Measurements from ENCODE around the gene BRSK2. TPM values are rescaled to one million over a fixed set of nuclear protein-coding genes. Genes with fewer than 3 reads are reported as not detected.

Gene BRSK2
- total RNA-seq, 1 donor from 2014 or later: 1.4 TPM

GRCh38 chr11:1468473-1469066, 78.8 kb downstream of the BRSK2 start:
- intact Hi-C loops (cut with DNase I): no loop called here
- peak; percentile 50 for DNase-seq (ENCODE audit: missing footprints)

GRCh38 chr11:1469287-1469910, 79.7 kb downstream of the BRSK2 start:
- DNase-seq (ENCODE audit: missing footprints) (peak; percentile 48), ATAC-seq (no peak)
- intact Hi-C loops (cut with DNase I): no loop called here

More at GRCh38 chr11:1468473-1469066, 78.8 kb downstream of the BRSK2 start:
- peak; percentile 2 for ATAC-seq

- ATAC-seq (no peak), DNase-seq (ENCODE audit: missing footprints) (peak; percentile 64)
- intact Hi-C loops (cut with DNase I): no loop called here
Measured at GRCh38 chr11:1469911-1470680, 80.4 kb downstream of the BRSK2 start.

- ATAC-seq (no peak), DNase-seq (ENCODE audit: missing footprints) (peak; percentile 30)
- intact Hi-C loops (cut with DNase I): no loop called here
Measured at GRCh38 chr11:1470681-1471611, 81.2 kb downstream of the BRSK2 start.

GRCh38 chr11:1471736-1472135, 82.0 kb downstream of the BRSK2 start:
- intact Hi-C loops (cut with DNase I): no loop called here
- peak; percentile 30 for DNase-seq (ENCODE audit: missing footprints)
- ATAC-seq: no peak

- intact Hi-C loops (cut with DNase I): no loop called here
- ATAC-seq (no peak), DNase-seq (ENCODE audit: missing footprints) (peak; percentile 33)
Measured at GRCh38 chr11:1472180-1473005, 82.7 kb downstream of the BRSK2 start.

- DNase-seq (ENCODE audit: missing footprints) (peak; percentile 58), ATAC-seq (no peak)
- intact Hi-C loops (cut with DNase I): no loop called here
Measured at GRCh38 chr11:1473011-1473628, 83.4 kb downstream of the BRSK2 start.

GRCh38 chr11:1473786-1474185, 84.1 kb downstream of the BRSK2 start:
- peak; percentile 47 for DNase-seq (ENCODE audit: missing footprints)
- intact Hi-C loops (cut with DNase I): no loop called here
- no peak for ATAC-seq

GRCh38 chr11:1475841-1476240, 86.1 kb downstream of the BRSK2 start:
- ATAC-seq (no peak), DNase-seq (ENCODE audit: missing footprints) (peak; percentile 26)
- intact Hi-C loops (cut with DNase I): loop anchor here (5.0 kb wide), 1 partner anchor 41 kb away; no protein-coding TSS in a partner anchor

- intact Hi-C loops (cut with DNase I): loop anchor here (5.0 kb wide), 1 partner anchor 40 kb away; no protein-coding TSS in a partner anchor
- ATAC-seq (no peak), DNase-seq (ENCODE audit: missing footprints) (peak; percentile 44)
Measured at GRCh38 chr11:1476940-1477736, 87.4 kb downstream of the BRSK2 start.

GRCh38 chr11:1478011-1478410, 88.3 kb downstream of the BRSK2 start:
- DNase-seq (ENCODE audit: missing footprints) (peak; percentile 39), ATAC-seq (no peak)
- intact Hi-C loops (cut with DNase I): loop anchor here (5.0 kb wide), 1 partner anchor 39 kb away; no protein-coding TSS in a partner anchor

GRCh38 chr11:1478544-1478943, 88.8 kb downstream of the BRSK2 start:
- intact Hi-C loops (cut with DNase I): loop anchor here (5.0 kb wide), 1 partner anchor 39 kb away; no protein-coding TSS in a partner anchor
- no peak for ATAC-seq
- DNase-seq (ENCODE audit: missing footprints): peak; percentile 76

- DNase-seq (ENCODE audit: missing footprints) (peak; percentile 50), ATAC-seq (no peak)
- intact Hi-C loops (cut with DNase I): loop anchor here (5.0 kb wide), 1 partner anchor 38 kb away; no protein-coding TSS in a partner anchor
Measured at GRCh38 chr11:1479006-1479677, 89.4 kb downstream of the BRSK2 start.

- DNase-seq (ENCODE audit: missing footprints): peak; percentile 51
- no peak for ATAC-seq
- intact Hi-C loops (cut with DNase I): loop anchor here (5.0 kb wide), 1 partner anchor 38 kb away; no protein-coding TSS in a partner anchor
Measured at GRCh38 chr11:1479678-1480118, 90.0 kb downstream of the BRSK2 start.

- intact Hi-C loops (cut with DNase I): no loop called here
- DNase-seq (ENCODE audit: missing footprints): no peak
- no peak for ATAC-seq
Measured at GRCh38 chr11:1480191-1480554, 90.4 kb downstream of the BRSK2 start.

All from Right ventricle myocardium inferior (tissue), 1 donor.